Duodenal mucosa (tissue), 2 donors: Measurements from ENCODE around the gene ADH5.
"Not testable (repeated sequence)": the region's sequence is repeated elsewhere in the genome, so short reads cannot be mapped to it uniquely, and the experiment has no call there.

ENCODE experiments used
- H3K27ac ChIP-seq: one replicate; pipeline ENCODE4 v1.7.0; 2013; ENCODE audit warnings: low read depth, low read length
- H3K27me3 ChIP-seq, 2 donors: one replicate each; pipeline ENCODE4 v1.7.0; 2013; ENCODE audit warnings: low read length in 2 of 2, control low read depth in 1 of 2; ENCODE audit not compliant: insufficient read depth in 2 of 2, control insufficient read depth in 1 of 2
- H3K36me3 ChIP-seq, 2 donors: one replicate each; pipeline ENCODE4 v1.7.0; 2013; ENCODE audit warnings: low read length in 2 of 2, control low read depth in 1 of 2; ENCODE audit not compliant: insufficient read depth in 2 of 2, control insufficient read depth in 1 of 2
- H3K4me1 ChIP-seq, 2 donors: one replicate each; pipeline ENCODE4 v1.7.0; 2013; ENCODE audit warnings: low read length in 2 of 2, control low read depth in 1 of 2; ENCODE audit not compliant: insufficient read depth in 2 of 2, control insufficient read depth in 1 of 2
- H3K4me3 ChIP-seq, 2 donors: one replicate each; pipeline ENCODE4 v1.7.0; 2013; ENCODE audit warnings: low read length in 2 of 2, low read depth in 1 of 2
- H3K9ac ChIP-seq, 2 donors: one replicate each; pipeline ENCODE4 v1.7.0; 2013; ENCODE audit warnings: low read length in 2 of 2, low read depth in 1 of 2
- H3K9me3 ChIP-seq, 2 donors: one replicate each; pipeline ENCODE4 v1.7.0; 2013; ENCODE audit warnings: low read length in 2 of 2, control low read depth in 1 of 2; ENCODE audit not compliant: control insufficient read depth in 1 of 2

The ADH5 gene

DNA sequence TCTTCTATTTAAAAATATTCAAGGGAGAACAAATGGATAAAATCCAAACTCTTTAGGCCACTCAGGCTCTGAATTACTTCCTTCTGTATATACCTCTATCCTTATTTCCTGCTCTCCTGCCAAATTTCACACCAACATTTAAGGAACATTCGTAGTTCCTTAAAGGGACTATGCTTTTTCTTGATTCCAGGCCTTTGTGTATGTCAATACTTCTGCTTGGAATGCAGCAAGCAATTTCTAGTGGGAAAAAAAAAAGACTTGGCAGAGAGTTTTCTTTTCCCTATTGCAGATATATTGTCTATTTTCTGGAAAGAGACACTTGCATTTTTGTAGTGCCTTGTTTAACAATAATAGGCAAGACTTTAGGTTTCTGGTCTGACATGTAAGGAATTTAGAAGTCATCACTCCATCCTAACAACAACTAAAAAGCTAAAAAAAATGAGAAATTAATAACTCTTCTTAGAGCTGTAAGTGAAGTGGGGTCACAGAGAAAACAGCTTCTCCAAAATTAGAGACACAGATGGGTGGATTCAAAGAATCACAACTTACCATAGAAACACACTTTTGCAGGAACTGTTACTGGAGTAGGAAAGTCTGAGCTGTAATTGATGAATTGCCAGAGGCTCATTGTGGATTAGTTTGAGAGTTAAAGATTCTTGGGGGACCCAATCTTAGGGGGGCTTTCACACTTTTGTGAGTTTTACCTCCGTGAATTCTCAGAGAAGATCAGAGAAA is 2.1 kb upstream of the ADH5 start:
- Histone ChIP-seq H3K36me3 (no peaks in the 10 kb centered on the region), H3K27ac (no peak overlapping the region), H3K4me3 (no peak overlapping the region), H3K27me3 (no peaks in the 10 kb centered on the region), H3K9me3 (no peaks in the 10 kb centered on the region), H3K9ac (no peak overlapping the region), H3K4me1 (peaks cover 4 to 15% of the 10 kb centered on the region in 2 donors)

DNA sequence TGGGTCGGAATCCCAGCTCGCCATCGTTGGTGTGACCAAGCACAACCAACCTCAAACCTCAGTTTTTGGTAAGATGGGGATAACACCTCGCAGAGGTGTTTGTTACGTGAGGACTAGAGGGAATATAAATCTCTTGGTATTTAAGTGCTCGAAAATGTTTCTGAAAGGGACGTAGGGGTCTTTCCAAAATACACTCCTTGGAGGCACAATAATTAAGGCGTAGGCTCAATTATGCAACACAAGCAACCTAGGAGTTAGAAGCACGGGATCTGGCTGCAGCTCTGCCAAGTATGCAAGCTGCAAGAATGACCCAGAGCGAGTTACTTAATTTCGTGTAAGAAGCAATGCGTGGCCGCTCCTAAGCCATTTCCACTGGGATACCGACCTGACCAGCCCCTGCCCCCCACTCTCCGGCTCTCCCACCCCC is 552 bp downstream of the ADH5 start:
- peak overlapping the region; percentile 97 for H3K27ac ChIP-seq
- no peaks in the 10 kb centered on the region for H3K9me3 ChIP-seq
- H3K9ac ChIP-seq: peak overlapping the region; percentile 89 to 90
- H3K4me1 ChIP-seq: peaks cover 4 to 19% of the 10 kb centered on the region in 2 donors
- peak overlapping the region; percentile 95 for H3K4me3 ChIP-seq
- H3K36me3 ChIP-seq: peaks cover 14 to 23% of the 10 kb centered on the region in 2 donors
- H3K27me3 ChIP-seq: no peaks in the 10 kb centered on the region

DNA sequence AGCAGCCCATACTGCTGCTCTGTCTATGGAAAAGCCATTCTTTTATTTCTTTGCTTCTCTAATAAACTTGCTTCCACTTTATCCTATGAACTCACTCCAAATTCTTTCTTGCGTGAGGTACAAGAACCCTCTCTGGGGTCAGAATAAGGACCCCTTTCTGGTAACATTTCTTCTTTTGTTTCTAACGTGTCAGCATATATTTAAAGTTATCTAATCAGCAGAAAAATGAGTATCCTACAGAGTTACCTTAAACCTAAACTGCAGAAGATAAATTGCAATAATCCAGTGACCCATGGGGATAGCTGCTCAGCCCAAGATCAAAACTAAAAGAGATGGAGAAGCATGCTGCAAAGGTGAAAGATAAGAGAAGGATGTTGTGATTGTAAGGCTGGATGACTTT is 4.0 kb downstream of the ADH5 start:
- no peaks in the 10 kb centered on the region for H3K9me3 ChIP-seq
- H3K27me3 ChIP-seq: no peaks in the 10 kb centered on the region
- peaks cover 27 to 57% of the 10 kb centered on the region in 2 donors for H3K36me3 ChIP-seq
- no peak overlapping the region for H3K9ac ChIP-seq
- H3K27ac ChIP-seq: no peak overlapping the region
- H3K4me3 ChIP-seq: no peak overlapping the region
- H3K4me1 ChIP-seq: peaks cover 12 to 22% of the 10 kb centered on the region in 2 donors

DNA sequence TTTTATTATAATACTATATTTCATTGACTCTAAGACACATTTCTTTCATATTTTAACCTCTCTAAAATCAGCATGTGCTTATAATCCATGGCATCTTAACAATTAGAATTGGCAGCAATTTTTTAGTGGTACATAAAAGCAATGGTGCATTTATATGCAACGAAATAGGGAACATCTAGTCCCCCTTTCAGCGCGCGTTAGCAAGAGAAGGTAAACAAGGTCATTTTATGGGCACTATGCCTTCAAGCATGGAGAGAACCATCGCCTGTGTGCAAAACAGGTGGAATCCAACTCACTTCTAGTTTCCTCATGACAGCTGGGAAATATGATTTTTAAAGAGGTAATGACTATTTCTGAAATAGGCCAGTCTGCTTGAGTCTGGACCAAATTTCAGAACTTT is 6.4 kb downstream of the ADH5 start:
- peaks cover 17% of the 10 kb centered on the region in 2 donors for H3K4me1 ChIP-seq
- no peaks in the 10 kb centered on the region for H3K27me3 ChIP-seq
- H3K4me3 ChIP-seq: no peak overlapping the region
- no peaks in the 10 kb centered on the region for H3K9me3 ChIP-seq
- H3K27ac ChIP-seq: no peak overlapping the region
- H3K36me3 ChIP-seq: peaks cover 27 to 78% of the 10 kb centered on the region in 2 donors
- H3K9ac ChIP-seq: no peak overlapping the region

DNA sequence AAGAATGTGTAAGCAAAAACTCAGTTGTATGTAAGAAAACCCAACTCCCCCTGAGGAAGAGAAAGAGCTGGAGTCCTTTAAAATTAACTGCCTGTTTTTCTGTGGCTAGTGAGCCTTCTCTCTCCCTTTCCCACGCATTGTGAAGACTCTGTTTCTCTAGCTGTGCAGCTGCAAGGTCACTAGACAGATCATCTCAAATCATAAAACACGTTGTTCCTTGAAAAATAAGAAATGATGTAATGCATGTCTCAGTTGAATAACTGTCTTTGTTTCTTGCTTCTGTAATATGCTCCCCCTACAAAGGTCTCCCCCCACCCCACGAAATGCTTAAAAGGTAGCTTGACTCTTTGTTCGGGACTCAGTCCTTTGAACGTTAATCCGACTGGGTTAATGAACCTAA is 7.7 kb downstream of the ADH5 start:
- H3K9ac ChIP-seq, H3K4me3 ChIP-seq, H3K27ac ChIP-seq, H3K9me3 ChIP-seq, H3K27me3 ChIP-seq: not testable (repeated sequence)
- Histone ChIP-seq H3K4me1 (peaks cover 13 to 15% of the 10 kb centered on the region in 2 donors), H3K36me3 (peaks cover 31 to 92% of the 10 kb centered on the region in 2 donors)

DNA sequence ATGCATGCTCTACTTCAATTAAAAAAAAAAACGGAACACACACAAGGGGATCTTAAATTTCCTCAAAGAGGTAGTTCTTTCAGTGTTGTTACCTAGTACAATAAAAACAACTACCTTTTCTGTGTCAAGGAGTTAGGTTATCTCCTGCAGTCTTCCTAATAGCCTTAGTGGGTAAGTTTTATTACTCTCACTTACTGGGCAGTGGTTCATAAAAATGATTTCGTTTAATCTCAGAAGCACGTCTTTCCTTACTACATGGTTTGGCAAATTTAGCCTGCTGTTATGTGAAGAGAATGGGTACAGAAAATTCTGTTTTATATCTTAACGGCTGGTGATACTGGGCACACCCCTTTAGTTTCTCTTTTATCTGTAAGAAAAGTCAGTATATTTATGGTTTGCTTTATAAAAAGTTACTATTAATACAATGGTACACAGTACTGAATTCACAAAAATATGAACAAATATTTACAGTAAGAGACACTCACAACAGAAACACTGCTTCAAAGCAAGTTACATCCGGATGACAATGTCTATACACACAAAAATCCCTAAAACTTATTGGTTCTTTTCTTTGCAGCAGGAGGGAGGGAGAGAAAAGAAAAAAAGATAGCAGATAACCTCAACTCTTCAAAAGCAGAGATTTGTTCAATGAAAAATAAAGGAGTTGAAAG is 8.8 kb downstream of the ADH5 start:
- H3K27me3 ChIP-seq: no peaks in the 10 kb centered on the region
- no peaks in the 10 kb centered on the region for H3K9me3 ChIP-seq
- H3K9ac ChIP-seq: no peak overlapping the region
- no peak overlapping the region for H3K27ac ChIP-seq
- peaks cover 27 to 93% of the 10 kb centered on the region in 2 donors for H3K36me3 ChIP-seq
- no peak overlapping the region for H3K4me3 ChIP-seq
- H3K4me1 ChIP-seq: peaks cover 11 to 13% of the 10 kb centered on the region in 2 donors

DNA sequence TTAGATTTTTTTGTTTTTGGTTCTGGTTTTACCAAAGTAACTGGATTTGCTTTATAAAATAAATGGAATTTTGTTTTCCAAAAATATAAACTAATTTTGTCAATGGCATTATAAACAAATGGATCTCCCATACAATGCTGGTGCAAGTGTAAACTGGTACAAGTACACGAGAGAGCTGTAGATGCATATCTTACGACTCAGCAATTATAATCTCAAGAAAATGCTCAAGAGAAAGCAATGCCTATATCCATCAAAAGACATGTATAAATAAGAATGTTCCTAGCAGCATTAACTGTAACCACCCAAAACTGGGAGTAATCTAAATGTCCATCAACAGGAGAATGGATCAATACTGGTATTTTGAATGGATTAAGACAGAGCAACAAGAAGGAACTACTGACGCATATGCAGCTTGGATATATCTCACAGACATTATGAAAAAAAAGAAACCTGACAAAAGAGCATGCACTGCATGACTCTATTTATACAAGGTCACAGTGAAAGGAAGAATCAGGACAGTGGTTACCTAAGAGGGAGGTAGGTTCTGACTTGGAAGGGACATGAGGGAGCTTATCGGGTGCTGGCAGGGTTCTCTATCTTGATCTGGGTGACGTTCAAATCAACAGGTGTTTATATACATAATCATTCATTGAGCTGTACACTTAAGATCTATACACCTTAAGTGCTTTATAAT is 9.5 kb downstream of the ADH5 start:
- Histone ChIP-seq H3K36me3 (peaks cover 30 to 93% of the 10 kb centered on the region in 2 donors), H3K9me3 (no peaks in the 10 kb centered on the region), H3K27me3 (no peaks in the 10 kb centered on the region), H3K4me3 (no peak overlapping the region), H3K9ac (no peak overlapping the region), H3K27ac (no peak overlapping the region), H3K4me1 (peaks cover 11 to 13% of the 10 kb centered on the region in 2 donors)

DNA sequence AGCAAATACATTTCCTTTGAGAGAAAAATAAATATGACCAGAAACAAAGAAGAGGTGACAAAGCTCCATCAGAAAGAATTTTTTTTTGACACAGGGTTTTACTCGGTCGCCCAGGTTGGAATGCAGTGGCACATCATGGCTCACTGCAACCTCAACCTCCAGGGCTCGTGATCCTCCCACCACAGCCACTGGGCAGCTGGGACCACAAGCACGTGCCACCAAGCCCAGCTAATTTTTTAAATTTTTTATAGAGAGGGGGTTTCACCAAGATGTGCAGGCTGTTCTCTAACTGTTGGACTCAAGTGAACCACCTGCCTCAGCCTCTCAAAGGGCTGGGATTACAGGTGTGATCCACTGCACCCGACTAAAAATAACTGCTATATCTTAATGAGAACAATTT is 10.3 kb downstream of the ADH5 start:
- H3K9ac ChIP-seq: no peak overlapping the region
- H3K4me3 ChIP-seq: no peak overlapping the region
- H3K36me3 ChIP-seq: peaks cover 28 to 94% of the 10 kb centered on the region in 2 donors
- H3K9me3 ChIP-seq: no peaks in the 10 kb centered on the region
- H3K4me1 ChIP-seq: peaks cover 11 to 13% of the 10 kb centered on the region in 2 donors
- H3K27me3 ChIP-seq: no peaks in the 10 kb centered on the region
- H3K27ac ChIP-seq: no peak overlapping the region

DNA sequence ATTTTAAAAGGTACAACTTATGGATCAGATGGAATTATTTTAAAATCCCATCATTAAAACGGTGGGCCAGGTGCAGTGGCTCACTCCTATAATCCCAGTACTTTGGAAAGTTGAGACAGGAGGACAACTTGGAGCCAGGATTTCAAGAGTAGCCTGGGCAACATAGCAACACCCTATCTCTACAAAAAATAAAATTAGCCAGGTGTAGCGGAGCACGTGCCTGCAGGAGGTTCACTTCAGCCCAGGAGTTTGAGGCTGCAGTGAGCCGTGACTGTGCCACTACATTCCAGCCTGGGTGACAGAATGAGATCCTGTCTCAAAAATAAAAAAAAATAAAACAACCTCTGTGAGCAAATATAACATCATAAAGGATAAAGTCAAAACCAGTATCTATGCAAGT is 11.4 kb downstream of the ADH5 start:
- no peak overlapping the region for H3K4me3 ChIP-seq
- H3K27me3 ChIP-seq: no peaks in the 10 kb centered on the region
- no peak overlapping the region for H3K27ac ChIP-seq
- peaks cover 29 to 96% of the 10 kb centered on the region in 2 donors for H3K36me3 ChIP-seq
- peaks cover 11 to 13% of the 10 kb centered on the region in 2 donors for H3K4me1 ChIP-seq
- H3K9me3 ChIP-seq: no peaks in the 10 kb centered on the region
- no peak overlapping the region for H3K9ac ChIP-seq
